ENCODE measurements around the gene MGLL. TPM values are rescaled to one million over a fixed set of nuclear protein-coding genes. Genes with fewer than 3 reads are reported as not detected.

Gene MGLL
- total RNA-seq, 2 experiments from 2014 or later, result 0.28 to 0.38 TPM

- H3K4me1 ChIP-seq (ENCODE audit: insufficient read depth, low read length), result no peaks in the 10 kb centered on the region
- ChIA-PET POLR2A (no interaction called here), CTCF (no interaction called here)
- no peak overlapping the region for H3K27ac ChIP-seq (ENCODE audit: low read depth in 1 of 2, low read length in 2 of 2)
- Mint-ChIP-seq H3K27ac (no peak overlapping the region), H3K9me3 (no peaks in the 10 kb centered on the region), H3K4me3 (no peak overlapping the region), H3K4me1 (ENCODE audit: low read depth) (no peaks in the 10 kb centered on the region), H3K36me3 (ENCODE audit: low read depth) (no peaks in the 10 kb centered on the region), H3K27me3 (peaks cover 4% of the 10 kb centered on the region)
- H3K36me3 ChIP-seq (ENCODE audit: insufficient read depth, low read length), result no peaks in the 10 kb centered on the region
- no peaks in the 10 kb centered on the region for H3K9me3 ChIP-seq (ENCODE audit: control insufficient read depth in 1 of 2, insufficient read depth in 1 of 2, low read length in 2 of 2)
- no peak for ATAC-seq (ENCODE audit: poor library complexity)
- TF ChIP-seq CTCF (IDR thresholded peaks at IDR 0.05), result no peak
- H3K27me3 ChIP-seq (ENCODE audit: control insufficient read depth in 1 of 2, insufficient read depth in 2 of 2, low read length in 2 of 2), result no peaks in the 10 kb centered on the region
- no peak overlapping the region for H3K4me3 ChIP-seq (ENCODE audit: low read length)
- DNase-seq, result no peak
- intact Hi-C loops (cut with DNase I, micrococcal nuclease), result no loop called here
Measured at GRCh38 chr3:127716384-127716783, 105.9 kb downstream of the MGLL start.

- Histone ChIP-seq H3K4me1 (ENCODE audit: insufficient read depth, low read length) (no peaks in the 10 kb centered on the region), H3K4me3 (ENCODE audit: low read length) (no peak overlapping the region), H3K27me3 (ENCODE audit: control insufficient read depth in 1 of 2, insufficient read depth in 2 of 2, low read length in 2 of 2) (no peaks in the 10 kb centered on the region), H3K9me3 (ENCODE audit: control insufficient read depth in 1 of 2, insufficient read depth in 1 of 2, low read length in 2 of 2) (no peaks in the 10 kb centered on the region), H3K36me3 (ENCODE audit: insufficient read depth, low read length) (no peaks in the 10 kb centered on the region), H3K27ac (ENCODE audit: low read depth in 1 of 2, low read length in 2 of 2) (no peak overlapping the region)
- TF ChIP-seq CTCF (IDR thresholded peaks at IDR 0.05), result no peak
- Mint-ChIP-seq H3K4me1 (ENCODE audit: low read depth) (no peaks in the 10 kb centered on the region), H3K27me3 (peaks cover 4% of the 10 kb centered on the region), H3K36me3 (ENCODE audit: low read depth) (no peaks in the 10 kb centered on the region), H3K9me3 (no peaks in the 10 kb centered on the region), H3K27ac (no peak overlapping the region), H3K4me3 (no peak overlapping the region)
- ATAC-seq (ENCODE audit: poor library complexity) (no peak), DNase-seq (peak in 1 of 14 experiments; percentile 14)
- ChIA-PET POLR2A (no interaction called here), CTCF (no interaction called here)
- intact Hi-C loops (cut with DNase I, micrococcal nuclease), result no loop called here
Measured at GRCh38 chr3:127715532-127715931, 106.8 kb downstream of the MGLL start.

DNA sequence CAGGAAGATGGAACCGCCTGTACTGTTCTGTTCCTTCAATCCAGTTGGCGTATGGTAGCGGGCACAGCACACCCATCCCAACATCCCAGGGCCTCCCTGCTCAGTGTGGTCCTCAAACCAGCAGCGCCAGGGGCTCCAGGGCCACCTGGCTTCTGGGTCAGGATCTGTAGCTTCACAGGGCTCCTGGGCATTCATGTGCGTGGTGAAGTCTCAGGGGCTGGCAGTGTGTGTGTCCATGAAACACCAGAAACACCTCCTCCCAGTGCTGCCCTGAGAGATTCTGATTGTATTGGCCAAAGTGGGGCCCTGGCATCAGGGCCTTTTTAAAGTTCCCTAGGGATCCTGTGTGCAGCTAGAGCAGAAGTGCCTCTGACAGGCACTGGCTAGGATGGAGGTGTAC lies 107.4 kb downstream of the MGLL start:
- no peaks in the 10 kb centered on the region for H3K36me3 Mint-ChIP-seq (ENCODE audit: low read depth)
- intact Hi-C loops (cut with DNase I, micrococcal nuclease), result no loop called here
- ChIA-PET POLR2A (no interaction called here), CTCF (no interaction called here)
- H3K4me1 Mint-ChIP-seq (ENCODE audit: low read depth), result no peaks in the 10 kb centered on the region
- no peaks in the 10 kb centered on the region for H3K36me3 ChIP-seq (ENCODE audit: insufficient read depth, low read length)
- no peak overlapping the region for H3K4me3 ChIP-seq (ENCODE audit: low read length)
- no peak overlapping the region for H3K27ac ChIP-seq (ENCODE audit: low read depth in 1 of 2, low read length in 2 of 2)
- no peak overlapping the region for H3K27ac Mint-ChIP-seq
- no peaks in the 10 kb centered on the region for H3K9me3 ChIP-seq (ENCODE audit: control insufficient read depth in 1 of 2, insufficient read depth in 1 of 2, low read length in 2 of 2)
- H3K27me3 ChIP-seq (ENCODE audit: control insufficient read depth in 1 of 2, insufficient read depth in 2 of 2, low read length in 2 of 2), result no peaks in the 10 kb centered on the region
- no peak overlapping the region for H3K4me3 Mint-ChIP-seq
- ATAC-seq (ENCODE audit: poor library complexity) (no peak), DNase-seq (no peak)
- no peaks in the 10 kb centered on the region for H3K9me3 Mint-ChIP-seq
- TF ChIP-seq CTCF (IDR thresholded peaks at IDR 0.05), result no peak
- H3K4me1 ChIP-seq (ENCODE audit: insufficient read depth, low read length), result no peaks in the 10 kb centered on the region
- H3K27me3 Mint-ChIP-seq, result peaks cover 4% of the 10 kb centered on the region

Measured in CD4-positive, alpha-beta T cell (primary cell).